ENCODE data around the gene CEP128. TPM values are rescaled to one million over a fixed set of nuclear protein-coding genes. Genes with fewer than 3 reads are reported as not detected.

Gene CEP128
- total and polyA plus RNA-seq, 8 donors = 1.1 to 240 (median 2.6) TPM

GRCh38 chr14:80468331-80469122 is 473.0 kb downstream of the CEP128 start:
- no peaks in the 10 kb centered on the region for H3K27me3 ChIP-seq
- 21 to 35% (median 28%) methylated on average over 5 of the region's 5 CpGs for WGBS, 5 donors
- H3K27ac ChIP-seq = no peak overlapping the region
- no peaks in the 10 kb centered on the region for H3K36me3 ChIP-seq
- H3K4me1 ChIP-seq = no peaks in the 10 kb centered on the region
- peaks cover 0 to 19% (median 12%) of the 10 kb centered on the region in 4 donors for H3K9me3 ChIP-seq
- intact Hi-C loops (cut with DNase I; ENCODE audit: low total_unique reads) = no loop called here
- no peak overlapping the region for H3K4me3 ChIP-seq
- peak in 1 of 2 donors; percentile 58 for DNase-seq
- peak in 2 of 3 donors; percentile 58 to 61 for TF ChIP-seq POLR2AphosphoS5 (IDR thresholded peaks at IDR 0.05)
- no peak for TF ChIP-seq EP300 (IDR thresholded peaks at IDR 0.05)

GRCh38 chr14:80465546-80466220 is 475.9 kb downstream of the CEP128 start:
- DNase-seq = peak in 1 of 2 donors; percentile 7
- H3K27ac ChIP-seq = no peak overlapping the region
- 71 to 84% (median 76%) methylated on average over 7 of the region's 7 CpGs for WGBS, 5 donors
- H3K9me3 ChIP-seq = no peaks in the 10 kb centered on the region
- H3K36me3 ChIP-seq = no peaks in the 10 kb centered on the region
- no peak overlapping the region for H3K4me3 ChIP-seq
- no peaks in the 10 kb centered on the region for H3K4me1 ChIP-seq
- intact Hi-C loops (cut with DNase I; ENCODE audit: low total_unique reads) = no loop called here
- no peaks in the 10 kb centered on the region for H3K27me3 ChIP-seq
- no peak for TF ChIP-seq POLR2AphosphoS5 (IDR thresholded peaks at IDR 0.05)
- no peak for TF ChIP-seq CTCF (IDR thresholded peaks at IDR 0.05)
- no peak for TF ChIP-seq EP300 (IDR thresholded peaks at IDR 0.05)
- TF ChIP-seq POLR2A (IDR thresholded peaks at IDR 0.05) = no peak

- Histone ChIP-seq H3K27me3 (no peaks in the 10 kb centered on the region), H3K27ac (no peak overlapping the region), H3K4me3 (no peak overlapping the region), H3K4me1 (no peaks in the 10 kb centered on the region), H3K9me3 (no peaks in the 10 kb centered on the region), H3K36me3 (no peaks in the 10 kb centered on the region)
- TF ChIP-seq CTCF (IDR thresholded peaks at IDR 0.05) (no peak), POLR2A (IDR thresholded peaks at IDR 0.05) (no peak), EP300 (IDR thresholded peaks at IDR 0.05) (no peak), POLR2AphosphoS5 (IDR thresholded peaks at IDR 0.05) (no peak)
- 76 to 86% (median 81%) methylated on average over 15 of the region's 15 CpGs for WGBS, 5 donors
- intact Hi-C loops (cut with DNase I; ENCODE audit: low total_unique reads) = no loop called here
- DNase-seq = no peak
These were observed 476.9 kb downstream of the CEP128 start for GRCh38 chr14:80464531-80465149.

- no peak for TF ChIP-seq POLR2AphosphoS5 (IDR thresholded peaks at IDR 0.05)
- no peak for TF ChIP-seq POLR2A (IDR thresholded peaks at IDR 0.05)
- TF ChIP-seq CTCF (IDR thresholded peaks at IDR 0.05) = no peak
- TF ChIP-seq EP300 (IDR thresholded peaks at IDR 0.05) = no peak
- Histone ChIP-seq H3K9me3 (peaks cover 0 to 2% (median 0%) of the 10 kb centered on the region in 4 donors), H3K4me1 (no peaks in the 10 kb centered on the region), H3K36me3 (no peaks in the 10 kb centered on the region), H3K4me3 (no peak overlapping the region), H3K27me3 (no peaks in the 10 kb centered on the region), H3K27ac (no peak overlapping the region)
- intact Hi-C loops (cut with DNase I; ENCODE audit: low total_unique reads) = no loop called here
- WGBS, 5 donors = 70 to 79% (median 73%) methylated on average over 1 of the region's 1 CpG
- DNase-seq = no peak
These were observed 485.3 kb downstream of the CEP128 start for GRCh38 chr14:80456209-80456608.

Data from stomach (tissue), 9 donors.